Activated CD4-positive, alpha-beta T cell treated with anti-CD3 and anti-CD28 coated beads, Interleukin-2, amount 10 ng/mL, durations not matched to agents 7 days and 5 days (primary cell): Measurements from ENCODE around the gene TYW1B. TPM values are rescaled to one million over a fixed set of nuclear protein-coding genes. Genes with fewer than 3 reads are reported as not detected.
"Not testable (repeated sequence)": the region's sequence is repeated elsewhere in the genome, so short reads cannot be mapped to it uniquely, and the experiment has no call there.

Experiments
- CTCF ChIA-PET: fragments of 350-600 bp; sonication (Branson Sonifier 250); formaldehyde crosslinking; loops from one replicate; lab custom pipeline; 2021; ENCODE audit warnings: antibody characterized with exemption; lab: Charles Lee
- POLR2A ChIA-PET: fragments of 350-600 bp; sonication (Branson Sonifier 250); formaldehyde crosslinking; loops from one replicate; lab custom pipeline; 2021; ENCODE audit warnings: antibody characterized with exemption; lab: Charles Lee
- DNase-seq: peaks from one replicate; pipeline ENCODE4 v3.0.0-alpha.2; 2020
- H3K27ac Mint-ChIP-seq: one replicate; pipeline ENCODE4 v1.8.0; 2021; ENCODE audit warnings: mild to moderate bottlenecking, moderate library complexity, mixed read lengths
- H3K27me3 Mint-ChIP-seq: one replicate; pipeline ENCODE4 v1.8.0; 2021; ENCODE audit warnings: mixed read lengths
- H3K36me3 Mint-ChIP-seq: one replicate; pipeline ENCODE4 v1.8.0; 2021; ENCODE audit warnings: low read depth, mixed read lengths
- H3K4me1 Mint-ChIP-seq: one replicate; pipeline ENCODE4 v1.8.0; 2021; ENCODE audit warnings: mixed read lengths
- H3K4me3 Mint-ChIP-seq: one replicate; pipeline ENCODE4 v1.8.0; 2021; ENCODE audit warnings: mild to moderate bottlenecking, moderate library complexity, mixed read lengths
- H3K9me3 Mint-ChIP-seq: one replicate; pipeline ENCODE4 v1.8.0; 2021; ENCODE audit warnings: mixed read lengths
- microRNA-seq: library from miRNA; unstranded; fragments of <30 nt; microRNA quantifications from one replicate; pipeline ENCODE4 v1.2.0, GENCODE V29; 2021; ENCODE audit warnings: borderline microRNAs expressed, borderline replicate concordance
- total RNA-seq, 2 experiments: library from RNA; stranded (reverse); gene quantifications; one replicate each; pipeline ENCODE4 v1.2.3, GENCODE V29; 2021

The TYW1B gene
- total RNA-seq, 2 experiments from 2014 or later = 4.5 to 4.6 TPM

- H3K4me1 Mint-ChIP-seq = no peaks in the 10 kb centered on the region
- no peak for DNase-seq
- CTCF ChIA-PET = no interaction called here
- H3K27ac Mint-ChIP-seq = no peak overlapping the region
- H3K36me3 Mint-ChIP-seq = no peaks in the 10 kb centered on the region
- no peaks in the 10 kb centered on the region for H3K27me3 Mint-ChIP-seq
- no peaks in the 10 kb centered on the region for H3K9me3 Mint-ChIP-seq
- POLR2A ChIA-PET = no interaction called here
- no peak overlapping the region for H3K4me3 Mint-ChIP-seq
Observed at GRCh38 chr7:72538856-72539255, 289.1 kb downstream of the TYW1B start.

DNA sequence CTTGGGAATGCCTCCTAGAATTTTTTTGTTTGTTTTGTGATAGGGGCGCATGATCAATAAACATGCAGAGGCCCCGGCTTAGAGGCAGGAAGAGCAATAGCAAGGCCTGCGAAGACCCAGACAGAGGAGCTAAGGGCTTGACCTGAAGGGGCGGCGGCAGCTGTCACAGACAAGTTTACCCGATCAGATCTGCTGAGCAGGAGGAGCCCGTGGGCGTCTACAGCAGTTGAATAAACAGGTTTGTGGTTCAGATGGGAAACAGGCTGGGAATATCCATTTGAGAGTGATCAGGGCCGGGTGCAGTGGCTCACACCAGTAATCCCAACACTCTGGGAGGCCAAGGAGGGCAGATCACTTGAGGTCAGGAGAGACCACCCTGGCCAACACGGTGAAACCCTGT, 289.9 kb downstream of the TYW1B start:
- no peak for DNase-seq
- Mint-ChIP-seq H3K27ac (no peak overlapping the region), H3K36me3 (no peaks in the 10 kb centered on the region), H3K4me1 (no peaks in the 10 kb centered on the region), H3K9me3 (no peaks in the 10 kb centered on the region), H3K4me3 (no peak overlapping the region), H3K27me3 (no peaks in the 10 kb centered on the region)
- ChIA-PET CTCF (no interaction called here), POLR2A (no interaction called here)

DNA sequence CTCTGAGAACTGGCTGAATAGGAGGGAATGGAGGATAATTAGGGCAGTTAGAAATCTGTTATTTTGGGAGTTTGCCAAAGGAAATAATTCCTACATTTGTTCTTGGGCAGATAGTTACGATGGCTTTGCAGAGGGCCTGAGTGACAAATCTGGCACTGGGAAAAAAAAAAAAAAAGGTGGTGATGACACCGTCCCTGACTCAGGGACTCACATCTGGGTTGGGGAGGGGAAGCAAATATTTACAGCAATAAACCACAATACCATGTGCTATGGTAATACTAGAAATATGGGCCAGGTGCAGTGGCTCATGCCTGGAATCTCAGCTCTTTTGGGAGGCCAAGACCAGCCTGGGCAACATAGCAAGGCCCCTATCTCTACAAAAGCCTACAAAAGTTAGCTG, 292.0 kb downstream of the TYW1B start:
- H3K9me3 Mint-ChIP-seq, H3K27me3 Mint-ChIP-seq, H3K4me3 Mint-ChIP-seq, H3K27ac Mint-ChIP-seq, H3K36me3 Mint-ChIP-seq, DNase-seq, H3K4me1 Mint-ChIP-seq, POLR2A ChIA-PET: not testable (repeated sequence)
- CTCF ChIA-PET = interaction anchor here (0.6 kb wide), 1 partner anchor 22 kb away, joined by 3 read pairs; no protein-coding TSS in a partner anchor

GRCh38 chr7:72531048-72531447, 297.0 kb downstream of the TYW1B start:
- H3K27ac Mint-ChIP-seq, POLR2A ChIA-PET, CTCF ChIA-PET, DNase-seq, H3K4me3 Mint-ChIP-seq, H3K4me1 Mint-ChIP-seq, H3K36me3 Mint-ChIP-seq, H3K27me3 Mint-ChIP-seq, H3K9me3 Mint-ChIP-seq: not testable (repeated sequence)

Small RNA genes within 50 kb of the gene (microRNA-seq; reads per million reads assigned to microRNA genes)
- not detected for gene MIR4650-2

Other genes with a start within 250 kb of the TYW1B start
- gene POM121, start 96.9 kb upstream of the TYW1B start, total RNA-seq = 10 to 100 TPM; 55.0 to 59.6 TPM
- 1 to 10 TPM; 1.2 to 1.5 TPM for gene TRIM74, start 141.3 kb upstream of the TYW1B start, total RNA-seq
- not detected for gene SPDYE8, start 201.6 kb upstream of the TYW1B start, total RNA-seq
- not detected for gene SPDYE11, start 229.7 kb upstream of the TYW1B start, total RNA-seq